Chondrocyte (in vitro differentiated cells): Measurements from ENCODE around the gene NLGN3. TPM values are rescaled to one million over a fixed set of nuclear protein-coding genes. Genes with fewer than 3 reads are reported as not detected.

Experiments
- DNase-seq: peaks from one replicate; pipeline ENCODE4 v3.0.0; 2021; ENCODE audit warnings: mixed read lengths, low spot score
- H3K27ac Mint-ChIP-seq: one replicate; pipeline ENCODE4 v1.8.0; 2021; ENCODE audit warnings: mild to moderate bottlenecking, moderate library complexity, mixed read lengths; ENCODE audit not compliant: unreplicated experiment
- H3K27me3 Mint-ChIP-seq: 2 replicates; pipeline ENCODE4 v1.8.0; 2021; ENCODE audit warnings: low read depth, mixed read lengths
- H3K36me3 Mint-ChIP-seq: 2 replicates; pipeline ENCODE4 v1.8.0; 2021; ENCODE audit warnings: low read depth, mixed read lengths
- H3K4me1 Mint-ChIP-seq: 2 replicates; pipeline ENCODE4 v1.8.0; 2021; ENCODE audit warnings: low read depth, mild to moderate bottlenecking, mixed read lengths
- H3K4me3 Mint-ChIP-seq: one replicate; pipeline ENCODE4 v1.8.0; 2021; ENCODE audit warnings: mild to moderate bottlenecking, moderate library complexity, mixed read lengths; ENCODE audit not compliant: unreplicated experiment
- H3K9me3 Mint-ChIP-seq: 2 replicates; pipeline ENCODE4 v1.8.0; 2021; ENCODE audit warnings: low read depth, mixed read lengths
- total RNA-seq: library from RNA; stranded (reverse); gene quantifications from 3 replicates; pipeline ENCODE4 v1.2.1, GENCODE V29; 2021
- TF ChIP-seq, protein P1 (sequence below): fragments of 200-600 bp; sonication (generic); IDR thresholded peaks from 2 replicates; pipeline ENCODE4 v1.5.0; 2021; ENCODE audit warnings: antibody characterized with exemption, mild to moderate bottlenecking, moderate library complexity

Gene NLGN3
- total RNA-seq, 1 donor from 2014 or later, result 0.52 TPM

DNA sequence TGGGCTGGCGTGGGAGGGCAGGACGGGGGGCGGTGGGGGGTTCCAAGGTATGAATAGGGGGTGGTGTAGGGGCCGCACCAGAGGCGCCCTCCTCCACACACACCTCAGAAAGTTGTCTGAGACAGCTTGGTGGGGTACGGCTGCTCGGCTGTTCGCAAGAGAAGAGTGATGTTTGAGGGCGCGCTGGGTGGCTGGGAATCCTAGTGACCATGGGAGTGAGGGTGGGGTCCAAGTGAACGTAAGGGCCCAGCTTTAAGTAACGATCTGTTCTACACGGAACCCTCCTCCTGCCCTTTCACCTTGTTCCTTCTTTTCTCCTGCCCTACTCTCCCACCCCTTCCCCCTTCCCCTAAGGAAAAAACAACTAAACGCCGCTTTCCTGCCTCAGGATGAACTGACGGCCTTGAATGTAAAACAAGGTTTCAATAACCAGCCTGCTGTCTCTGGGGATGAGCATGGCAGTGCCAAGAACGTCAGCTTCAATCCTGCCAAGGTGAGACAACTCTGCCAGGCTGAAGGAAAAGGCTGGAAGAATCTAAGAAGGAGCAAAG lies 25.6 kb upstream of the NLGN3 start:
- peaks cover 5% of the 10 kb centered on the region for H3K9me3 Mint-ChIP-seq
- no peak for DNase-seq
- peaks cover 2% of the 10 kb centered on the region for H3K36me3 Mint-ChIP-seq
- H3K4me1 Mint-ChIP-seq, result peaks cover 8% of the 10 kb centered on the region
- peak overlapping the region; percentile 77 for H3K27ac Mint-ChIP-seq
- H3K4me3 Mint-ChIP-seq, result peak overlapping the region; percentile 76
- H3K27me3 Mint-ChIP-seq, result no peaks in the 10 kb centered on the region
- TF ChIP-seq, protein P1, sequence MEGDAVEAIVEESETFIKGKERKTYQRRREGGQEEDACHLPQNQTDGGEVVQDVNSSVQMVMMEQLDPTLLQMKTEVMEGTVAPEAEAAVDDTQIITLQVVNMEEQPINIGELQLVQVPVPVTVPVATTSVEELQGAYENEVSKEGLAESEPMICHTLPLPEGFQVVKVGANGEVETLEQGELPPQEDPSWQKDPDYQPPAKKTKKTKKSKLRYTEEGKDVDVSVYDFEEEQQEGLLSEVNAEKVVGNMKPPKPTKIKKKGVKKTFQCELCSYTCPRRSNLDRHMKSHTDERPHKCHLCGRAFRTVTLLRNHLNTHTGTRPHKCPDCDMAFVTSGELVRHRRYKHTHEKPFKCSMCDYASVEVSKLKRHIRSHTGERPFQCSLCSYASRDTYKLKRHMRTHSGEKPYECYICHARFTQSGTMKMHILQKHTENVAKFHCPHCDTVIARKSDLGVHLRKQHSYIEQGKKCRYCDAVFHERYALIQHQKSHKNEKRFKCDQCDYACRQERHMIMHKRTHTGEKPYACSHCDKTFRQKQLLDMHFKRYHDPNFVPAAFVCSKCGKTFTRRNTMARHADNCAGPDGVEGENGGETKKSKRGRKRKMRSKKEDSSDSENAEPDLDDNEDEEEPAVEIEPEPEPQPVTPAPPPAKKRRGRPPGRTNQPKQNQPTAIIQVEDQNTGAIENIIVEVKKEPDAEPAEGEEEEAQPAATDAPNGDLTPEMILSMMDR, result no peak

DNA sequence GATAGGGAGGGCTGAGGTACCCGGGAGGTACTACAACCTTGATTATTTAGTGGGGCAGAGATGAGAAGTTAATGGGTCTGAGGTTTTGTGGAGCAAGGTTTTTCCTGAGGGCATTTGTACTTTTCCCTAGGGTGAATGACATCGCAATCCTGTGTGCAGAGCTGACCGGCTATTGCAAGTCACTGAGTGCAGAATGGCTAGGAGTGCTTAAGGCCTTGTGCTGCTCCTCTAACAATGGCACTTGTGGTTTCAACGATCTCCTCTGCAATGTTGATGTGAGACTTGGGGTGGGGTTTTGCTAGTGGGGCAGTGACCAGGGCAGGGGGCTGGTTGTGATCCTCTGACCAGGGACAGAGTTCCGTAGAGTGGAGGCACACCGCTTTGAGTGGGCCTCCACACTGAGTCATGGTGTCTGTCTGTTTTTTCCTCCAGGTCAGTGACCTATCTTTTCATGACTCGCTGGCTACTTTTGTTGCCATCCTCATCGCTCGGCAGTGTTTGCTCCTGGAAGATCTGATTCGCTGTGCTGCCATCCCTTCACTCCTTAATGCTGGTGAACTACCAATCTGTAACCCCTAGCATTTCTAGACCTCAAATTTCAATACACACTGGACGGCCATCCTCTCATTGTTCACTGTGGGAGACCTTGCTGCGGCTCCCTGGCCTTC lies 16.3 kb upstream of the NLGN3 start:
- DNase-seq, result no peak
- peak overlapping the region; percentile 0 for H3K27ac Mint-ChIP-seq
- H3K4me1 Mint-ChIP-seq, result peaks cover 4% of the 10 kb centered on the region
- no peaks in the 10 kb centered on the region for H3K9me3 Mint-ChIP-seq
- TF ChIP-seq, protein P1, result no peak
- peaks cover 28% of the 10 kb centered on the region for H3K36me3 Mint-ChIP-seq
- H3K4me3 Mint-ChIP-seq, result no peak overlapping the region
- no peaks in the 10 kb centered on the region for H3K27me3 Mint-ChIP-seq

DNA sequence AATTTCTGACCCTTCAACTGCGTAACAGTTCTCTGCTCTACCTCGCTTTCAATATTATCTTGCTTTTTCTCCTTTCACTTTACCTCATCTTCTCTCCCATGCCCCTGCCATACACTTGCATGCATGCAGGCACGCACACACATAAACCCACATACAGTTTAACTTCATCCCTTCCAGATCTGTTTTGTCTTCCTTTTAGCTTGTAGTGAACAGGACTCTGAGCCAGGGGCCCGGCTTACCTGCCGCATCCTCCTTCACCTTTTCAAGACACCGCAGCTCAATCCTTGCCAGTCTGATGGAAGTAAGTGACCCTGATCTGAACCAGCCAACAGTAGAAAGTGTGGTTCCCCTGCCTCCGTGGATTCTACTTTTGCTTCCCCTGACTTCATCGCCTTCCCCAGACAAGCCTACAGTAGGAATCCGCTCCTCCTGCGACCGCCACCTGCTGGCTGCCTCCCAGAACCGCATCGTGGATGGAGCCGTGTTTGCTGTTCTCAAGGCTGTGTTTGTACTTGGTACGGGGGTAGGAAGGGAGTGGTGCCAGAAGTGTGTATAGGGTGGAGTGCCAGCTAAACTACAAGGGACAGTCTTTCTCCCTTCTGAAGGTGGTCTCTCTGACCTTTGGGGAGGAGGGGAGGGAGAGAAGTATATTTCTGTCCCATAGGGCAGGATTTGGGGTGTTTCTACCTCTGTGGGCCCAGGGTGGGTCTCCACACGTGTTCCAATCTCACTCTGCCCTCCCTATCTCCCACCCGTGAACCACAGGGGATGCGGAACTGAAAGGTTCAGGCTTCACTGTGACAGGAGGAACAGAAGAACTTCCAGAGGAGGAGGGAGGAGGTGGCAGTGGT lies 15.5 kb upstream of the NLGN3 start:
- no peak for DNase-seq
- Mint-ChIP-seq H3K36me3 (peaks cover 28% of the 10 kb centered on the region), H3K27me3 (no peaks in the 10 kb centered on the region), H3K9me3 (no peaks in the 10 kb centered on the region), H3K4me3 (no peak overlapping the region), H3K27ac (peak overlapping the region; percentile 15), H3K4me1 (peaks cover 4% of the 10 kb centered on the region)
- TF ChIP-seq, protein P1, result peak; percentile 81

DNA sequence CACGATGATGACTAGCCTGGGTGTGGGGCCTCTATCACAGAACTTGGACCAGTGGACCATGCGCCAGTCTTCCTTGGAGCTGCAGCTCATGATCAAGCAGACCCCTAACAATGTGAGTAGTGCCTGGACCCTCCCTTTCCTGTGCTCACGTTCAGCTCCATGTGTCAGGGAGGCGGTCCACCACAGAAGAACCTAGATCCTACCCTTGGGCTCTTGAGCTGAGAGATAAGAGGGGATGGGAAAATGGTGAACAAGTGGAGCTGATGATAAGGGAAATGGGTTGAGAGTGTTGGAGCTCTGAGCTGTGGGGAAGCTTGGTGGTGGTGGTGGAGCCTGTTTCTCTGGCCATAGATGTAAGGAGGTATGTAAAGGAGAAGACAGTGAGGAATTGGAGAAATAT lies 13.1 kb upstream of the NLGN3 start:
- DNase-seq, result no peak
- Mint-ChIP-seq H3K27me3 (no peaks in the 10 kb centered on the region), H3K4me3 (no peak overlapping the region), H3K4me1 (peaks cover 4% of the 10 kb centered on the region), H3K27ac (no peak overlapping the region), H3K36me3 (peaks cover 38% of the 10 kb centered on the region), H3K9me3 (no peaks in the 10 kb centered on the region)
- TF ChIP-seq, protein P1, result no peak

DNA sequence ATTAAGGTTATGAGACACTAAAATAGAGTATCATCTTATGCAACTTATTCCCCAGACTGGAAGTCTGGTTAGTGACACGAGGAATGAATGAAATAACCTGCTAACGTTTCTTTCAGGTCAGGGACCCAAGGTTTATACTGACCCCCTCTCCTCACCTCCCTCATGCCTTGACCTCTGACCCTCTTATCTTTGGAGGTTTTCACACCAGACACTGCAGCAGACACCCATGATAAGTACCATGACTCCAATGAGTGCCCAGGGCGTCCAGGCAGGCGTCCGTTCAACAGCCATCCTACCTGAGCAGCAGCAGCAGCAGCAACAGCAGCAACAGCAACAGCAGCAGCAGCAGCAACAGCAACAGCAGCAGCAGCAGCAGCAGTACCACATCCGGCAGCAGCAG lies 4.2 kb upstream of the NLGN3 start:
- DNase-seq, result no peak
- Mint-ChIP-seq H3K4me1 (peaks cover 8% of the 10 kb centered on the region), H3K4me3 (no peak overlapping the region), H3K9me3 (peaks cover 4% of the 10 kb centered on the region), H3K36me3 (peaks cover 20% of the 10 kb centered on the region), H3K27ac (no peak overlapping the region), H3K27me3 (no peaks in the 10 kb centered on the region)
- TF ChIP-seq, protein P1, result no peak
